ENCODE results near the gene TBCD.

DNA sequence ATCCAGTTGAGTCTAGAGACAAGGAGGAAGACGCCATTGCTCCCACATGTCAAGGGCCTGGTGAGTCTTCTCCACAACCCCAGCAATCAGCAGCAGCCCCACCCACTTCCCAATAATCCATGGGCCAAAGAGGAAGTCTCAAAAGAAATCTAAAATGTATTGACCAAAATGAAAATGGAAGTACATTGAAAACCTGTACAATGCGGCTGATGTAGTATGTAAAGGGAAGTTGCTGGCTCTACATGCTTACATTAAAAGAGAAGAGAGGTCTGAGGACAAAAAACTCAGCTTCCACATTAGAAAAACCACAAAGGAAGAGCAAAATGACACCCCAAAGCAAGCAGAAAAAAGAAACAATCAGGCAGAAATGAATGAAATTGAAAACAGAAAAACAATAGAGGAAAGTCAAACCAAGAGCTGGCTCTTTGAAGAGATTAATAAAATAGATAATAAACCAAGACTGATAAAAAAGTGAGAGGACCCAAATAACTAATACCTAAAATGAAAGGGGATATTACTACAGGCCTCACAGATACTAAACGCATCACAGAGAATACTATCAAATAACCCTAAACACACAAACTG lies 227.0 kb downstream of the TBCD start:
- TF ChIP-seq CTCF (conservative IDR thresholded peaks at IDR 0.05): no peak
- TF ChIP-seq ZFX (IDR thresholded peaks at IDR 0.05): no peak

Measured in C4-2B (cell line).